Inflammatory macrophage (primary cell): ENCODE results near the gene GALNT9.
"Not testable (repeated sequence)": the region's sequence is repeated elsewhere in the genome, so short reads cannot be mapped to it uniquely, and the experiment has no call there.

Experiments
- DNase-seq, 2 donors: peaks; one replicate each; pipeline ENCODE4 v3.0.0-alpha.2; 2020 to 2022

GALNT9 gene

DNA sequence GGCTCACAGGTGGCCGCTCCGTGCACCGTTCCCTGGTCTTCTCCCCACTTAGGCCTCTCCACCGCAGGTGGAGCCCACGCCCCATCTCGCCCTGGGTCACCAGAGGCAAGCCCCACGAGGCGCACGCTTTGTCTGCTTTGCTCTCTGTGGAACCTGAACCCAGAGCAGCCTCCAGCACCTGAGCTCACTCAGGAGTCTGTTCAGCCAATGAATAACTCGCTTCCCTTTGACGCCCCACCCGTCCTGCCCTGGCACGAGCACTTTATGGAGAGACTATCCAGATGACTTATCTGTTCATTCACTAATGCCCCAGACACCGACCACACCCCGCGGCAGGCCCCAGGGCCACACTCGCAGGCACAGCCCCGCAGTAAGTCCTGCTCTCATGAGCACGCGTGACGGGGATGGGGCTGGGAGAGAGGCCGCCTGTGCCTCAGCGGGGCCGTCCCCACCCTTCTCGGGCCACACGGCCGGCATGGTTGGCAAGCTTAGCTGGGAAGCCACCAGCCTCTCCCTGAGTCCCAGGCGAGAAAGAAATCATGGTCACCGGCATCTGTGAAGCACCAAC is 100.1 kb downstream of the GALNT9 start:
- no peak for DNase-seq

DNA sequence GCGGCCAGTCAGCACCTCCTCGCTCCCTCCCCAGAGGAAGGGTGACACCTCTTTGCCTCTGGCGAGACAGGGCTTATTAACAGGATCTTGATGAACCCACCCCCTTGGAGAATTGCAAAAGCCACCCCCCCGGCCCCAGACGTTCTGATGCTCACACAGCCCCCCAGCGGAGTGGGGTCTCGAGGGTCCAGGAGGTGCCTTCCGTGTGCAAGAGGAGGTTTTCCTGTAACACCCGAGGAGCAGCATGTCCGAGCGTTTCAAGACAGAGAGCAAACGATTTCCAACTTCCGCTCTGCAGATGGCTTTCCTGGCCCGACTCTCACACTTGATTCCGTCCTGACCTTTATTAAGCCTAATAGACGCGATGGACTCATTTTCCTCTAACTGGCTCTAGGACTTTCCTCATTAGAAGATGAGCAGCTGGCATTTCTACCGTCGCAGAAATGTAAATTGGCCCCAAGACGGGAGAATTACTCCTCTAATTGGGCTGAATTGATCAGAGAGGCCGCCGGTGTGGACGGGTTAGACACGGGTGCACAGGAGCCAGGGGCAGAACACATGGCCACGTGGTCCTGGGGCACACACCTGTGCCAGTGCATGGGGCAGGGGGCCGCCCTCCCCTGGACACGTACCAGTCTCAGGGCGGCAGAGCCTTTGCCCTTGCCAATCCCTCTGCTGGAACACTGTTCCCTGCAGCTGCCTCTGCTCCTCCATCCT is 100.8 kb downstream of the GALNT9 start:
- no peak for DNase-seq

DNA sequence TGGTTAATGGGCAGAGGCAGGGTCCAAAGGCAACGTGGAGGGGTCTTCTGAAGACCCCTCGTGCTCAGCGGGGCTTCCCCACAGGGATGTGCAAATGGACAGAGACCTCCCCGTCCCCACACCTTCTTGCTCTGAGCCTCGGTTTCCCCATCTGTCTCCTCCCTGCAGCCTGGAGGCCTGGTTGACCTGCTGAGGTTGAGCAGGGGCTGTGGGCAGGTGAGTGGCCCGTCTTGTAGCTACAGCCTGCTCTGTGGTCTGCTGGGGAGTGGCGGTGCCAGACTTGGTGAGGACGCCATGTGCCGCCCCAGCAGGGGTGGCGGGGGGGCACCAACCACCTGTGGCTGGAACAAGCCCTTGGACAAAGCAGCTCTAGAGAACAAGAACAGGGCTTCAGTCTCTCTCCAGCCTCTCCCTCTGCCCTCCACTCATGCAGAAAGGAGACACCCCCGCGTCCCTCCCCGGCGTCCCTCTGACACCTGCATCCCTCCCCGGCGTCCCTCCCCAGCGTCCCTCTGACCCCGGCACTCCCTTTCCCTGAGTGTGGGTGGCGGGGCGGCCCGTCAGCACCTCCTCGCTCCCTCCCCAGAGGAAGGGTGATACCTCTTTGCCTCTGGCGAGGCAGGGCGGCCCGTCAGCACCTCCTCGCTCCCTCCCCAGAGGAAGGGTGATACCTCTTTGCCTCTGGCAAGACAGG is 101.5 kb downstream of the GALNT9 start:
- no peak for DNase-seq

DNA sequence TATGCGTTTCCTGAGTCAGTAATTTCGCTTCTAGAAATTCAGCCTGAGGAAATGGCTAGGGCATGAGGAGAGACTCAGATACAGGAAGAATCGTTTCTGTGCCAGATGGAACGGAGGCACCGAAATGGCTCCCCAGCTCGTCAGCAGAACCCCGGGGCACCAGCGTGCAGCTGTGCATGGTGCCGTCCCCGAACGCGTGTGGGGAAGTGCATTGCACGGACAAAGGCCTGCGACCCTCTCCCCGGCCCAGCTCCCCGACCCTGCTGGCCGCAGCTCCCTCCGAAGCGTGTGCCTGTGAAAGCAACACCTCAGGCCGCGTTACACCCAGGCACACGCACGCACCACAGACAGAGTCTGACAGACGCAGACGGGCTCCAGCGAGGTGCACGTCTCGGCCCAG is 102.3 kb downstream of the GALNT9 start:
- no peak for DNase-seq

DNA sequence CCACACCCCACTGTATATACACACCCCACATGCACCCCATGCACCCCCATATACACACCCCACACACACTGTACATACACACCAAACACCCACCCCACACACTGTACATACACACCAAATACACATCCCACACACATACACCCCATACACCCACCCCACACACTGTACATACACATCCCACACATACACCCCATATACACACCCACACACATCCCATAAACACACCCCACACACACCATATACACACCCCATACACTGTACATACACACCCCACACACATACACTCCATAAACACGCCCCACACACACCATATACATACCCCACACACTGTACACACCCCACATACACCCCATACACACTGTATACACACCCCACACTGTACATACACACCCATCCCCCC is 102.8 kb downstream of the GALNT9 start:
- DNase-seq = no peak

DNA sequence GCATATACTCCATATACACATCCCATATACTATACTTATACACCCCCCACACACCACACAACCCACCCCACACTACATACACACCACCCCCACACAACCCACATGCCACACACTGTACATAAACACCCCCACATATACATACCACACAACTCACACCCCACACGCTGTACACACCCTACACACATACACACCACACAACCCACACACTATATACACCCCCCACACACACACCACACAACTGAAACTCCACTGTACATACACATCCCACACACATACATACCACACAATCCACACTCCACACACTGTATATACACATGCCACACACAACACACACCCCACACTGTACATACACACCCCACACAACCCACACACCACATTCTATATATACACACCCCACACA is 104.2 kb downstream of the GALNT9 start:
- no peak for DNase-seq

DNA sequence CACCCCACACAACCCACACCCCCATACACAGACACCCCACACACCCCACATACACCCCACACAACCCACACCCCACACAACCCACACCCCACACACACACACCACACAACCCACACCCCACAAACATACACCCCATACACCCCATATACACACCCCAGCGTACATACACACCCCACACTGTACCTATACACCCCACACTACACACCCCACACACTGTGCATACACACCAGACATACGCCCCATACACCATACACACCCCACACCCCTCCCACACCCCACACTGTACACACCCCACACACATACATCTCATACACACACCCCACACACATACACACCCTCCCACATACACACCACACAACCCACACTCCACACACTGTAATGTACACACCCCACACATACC is 104.9 kb downstream of the GALNT9 start:
- DNase-seq = no peak

DNA sequence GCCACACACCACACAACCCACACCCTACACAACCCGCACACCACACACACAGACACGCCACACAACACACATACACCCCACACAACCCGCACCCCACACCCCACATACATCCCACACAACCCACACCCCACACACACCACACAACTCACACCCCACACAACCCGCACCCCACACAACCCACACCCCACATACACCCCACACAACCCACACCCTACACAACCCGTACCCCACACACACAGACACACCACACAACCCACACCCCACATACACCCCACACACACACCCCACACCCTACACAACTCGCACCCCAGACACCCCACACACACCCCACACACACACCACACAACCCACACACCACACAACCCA is 106.6 kb downstream of the GALNT9 start:
- no peak for DNase-seq

DNA sequence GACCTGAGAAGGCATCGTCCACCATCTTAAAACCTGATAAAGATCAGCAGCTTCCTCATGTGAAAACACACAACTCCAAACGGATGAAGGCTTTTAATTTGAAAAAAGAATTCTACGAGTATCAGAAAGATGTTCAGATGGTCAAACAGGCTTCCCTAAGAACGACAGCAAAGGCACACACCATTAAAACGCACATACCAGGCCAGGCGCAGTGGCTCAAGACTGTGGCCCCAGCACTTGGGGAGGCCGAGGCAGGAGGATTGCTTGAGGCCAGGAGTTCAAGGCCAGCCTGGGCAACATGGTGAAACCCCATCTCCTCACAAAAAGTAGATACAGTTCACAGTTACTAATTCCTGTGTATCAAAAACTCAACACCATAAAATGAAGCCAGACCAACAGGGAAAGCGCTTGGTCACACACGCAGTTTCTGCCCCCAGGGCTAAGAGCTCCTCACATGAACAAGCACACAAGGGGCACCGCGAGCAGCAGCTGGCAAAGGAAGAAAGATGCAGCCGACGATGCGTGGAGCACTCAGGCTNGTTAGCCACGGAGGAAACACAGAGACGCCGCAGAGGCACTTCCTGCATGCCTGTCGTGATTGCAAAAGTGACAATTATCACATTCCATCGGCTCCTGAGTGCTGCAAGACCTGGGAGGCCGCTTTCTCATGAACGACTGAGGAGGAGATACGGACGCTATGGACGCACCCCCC is 107.1 kb downstream of the GALNT9 start:
- peak; percentile 39 to 43 for DNase-seq

DNA sequence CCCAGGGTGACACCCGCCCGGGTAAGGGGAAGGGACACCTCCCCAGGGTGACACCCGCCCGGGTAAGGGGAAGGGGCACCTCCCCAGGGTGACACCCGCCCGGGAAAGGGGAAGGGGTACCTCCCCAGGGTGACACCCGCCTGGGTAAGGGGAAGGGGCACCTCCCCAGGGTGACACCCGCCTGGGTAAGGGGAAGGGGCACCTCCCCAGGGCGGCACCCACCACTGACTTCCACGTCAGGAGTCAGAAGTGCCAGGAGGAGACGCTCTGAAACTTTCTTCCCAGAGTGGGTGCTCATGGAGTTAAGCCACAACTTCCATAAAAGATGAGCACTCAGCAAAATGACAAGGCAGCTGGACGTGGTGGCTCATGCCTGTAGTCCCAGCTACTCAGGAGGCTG is 109.6 kb downstream of the GALNT9 start:
- not testable (repeated sequence) for DNase-seq

DNA sequence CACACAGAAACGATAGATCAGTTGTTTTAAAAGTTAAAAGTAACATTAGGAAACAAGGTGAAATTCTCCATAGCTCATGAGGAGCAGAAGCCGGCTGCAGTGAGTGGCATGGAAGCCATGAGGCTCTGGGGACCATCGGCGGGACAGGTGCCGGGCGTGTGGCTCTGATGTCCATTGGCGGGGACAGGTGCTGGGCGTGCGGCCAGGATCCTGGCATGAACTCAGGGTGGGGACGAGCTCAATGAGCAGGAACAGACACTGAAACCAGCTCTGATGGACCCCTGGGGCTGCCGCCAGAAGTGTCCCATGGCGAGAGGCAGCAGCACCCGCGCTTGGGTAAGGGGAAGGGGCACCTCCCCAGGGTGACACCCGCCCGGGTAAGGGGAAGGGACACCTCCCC is 110.1 kb downstream of the GALNT9 start:
- no peak for DNase-seq

DNA sequence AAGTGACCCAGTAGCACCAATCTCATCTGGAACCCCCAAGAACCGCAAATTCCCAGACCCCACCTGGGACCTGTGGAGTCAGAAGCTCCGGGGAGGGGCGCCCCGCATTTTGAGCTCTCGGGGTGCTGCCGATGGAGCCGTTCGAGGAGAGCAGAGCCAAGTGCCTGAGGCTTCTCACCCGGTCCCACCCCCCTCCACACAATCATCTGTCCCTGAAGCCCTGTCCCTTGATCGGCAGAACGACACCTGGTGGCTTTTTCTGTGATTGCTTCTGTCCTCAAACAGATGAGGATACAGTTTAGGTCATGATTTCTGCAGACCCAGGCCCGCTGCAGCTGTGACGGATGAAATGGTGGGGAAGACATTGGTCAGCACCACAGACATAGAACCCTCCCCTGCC is 110.5 kb downstream of the GALNT9 start:
- DNase-seq = peak in 1 of 2 donors; percentile 31

DNA sequence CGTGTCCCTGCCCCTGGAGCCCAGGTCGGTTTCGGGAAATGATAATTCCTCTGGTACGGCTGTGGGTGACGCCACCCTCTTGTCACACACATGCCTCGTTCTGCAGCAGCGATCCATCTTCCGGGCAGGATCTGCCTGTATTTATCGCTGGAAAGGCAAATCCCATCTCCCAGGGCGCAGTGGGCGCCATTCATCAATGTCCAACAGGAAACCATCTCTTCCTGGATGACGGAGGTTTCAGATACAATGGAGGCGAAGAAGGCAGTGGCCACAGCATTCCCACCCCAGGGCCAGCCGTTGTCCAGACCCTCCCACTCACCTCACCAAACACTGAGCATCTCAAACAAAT is 110.9 kb downstream of the GALNT9 start:
- no peak for DNase-seq

DNA sequence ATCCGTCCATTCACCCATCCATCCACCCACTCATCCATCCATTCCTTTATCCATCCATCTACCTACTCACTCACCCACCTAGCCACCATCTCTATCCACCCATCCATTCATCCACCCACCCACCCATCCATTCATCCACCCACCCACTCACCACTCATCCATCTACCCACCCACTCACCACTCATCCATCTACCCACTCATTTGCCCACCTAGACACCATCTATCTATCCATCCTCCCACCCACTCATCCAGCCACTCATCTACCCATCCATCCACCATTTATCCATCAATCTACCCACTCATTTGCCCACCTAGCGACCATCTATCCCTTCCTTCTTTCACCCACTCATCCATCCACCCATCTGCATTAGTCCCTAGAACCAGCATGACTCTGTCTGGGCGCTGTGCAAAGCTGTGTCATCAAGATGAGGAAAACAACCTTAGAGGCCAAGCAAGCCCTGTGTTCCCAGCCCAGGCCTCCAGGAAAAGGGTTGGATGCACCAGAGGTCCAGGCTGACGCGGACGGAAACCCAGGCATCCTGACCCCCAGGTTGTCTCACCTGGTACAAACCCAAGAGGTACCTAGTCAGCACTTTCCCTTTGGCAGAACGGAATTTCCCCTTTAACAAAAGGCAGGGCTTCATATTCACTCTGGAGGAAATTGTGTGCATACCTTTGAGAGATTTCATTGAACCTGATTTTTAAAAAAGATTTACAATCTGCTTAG is 111.4 kb downstream of the GALNT9 start:
- DNase-seq = no peak

DNA sequence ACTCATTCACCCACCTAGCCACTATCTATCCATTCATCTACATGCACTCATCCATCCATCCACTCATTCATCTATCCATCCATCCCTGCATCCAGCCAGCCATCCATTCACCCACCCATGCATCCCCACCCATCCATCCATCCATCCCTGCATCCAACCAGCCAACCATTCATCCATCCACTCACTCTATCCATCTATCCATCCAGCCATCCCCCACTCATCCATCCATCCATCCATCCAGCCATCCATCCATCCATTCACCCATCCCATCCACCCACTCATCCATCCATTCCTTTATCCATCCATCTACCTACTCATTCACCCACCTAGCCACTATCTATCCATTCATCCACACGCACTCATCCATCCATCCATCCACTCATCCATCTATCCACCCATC is 112.0 kb downstream of the GALNT9 start:
- no peak for DNase-seq

DNA sequence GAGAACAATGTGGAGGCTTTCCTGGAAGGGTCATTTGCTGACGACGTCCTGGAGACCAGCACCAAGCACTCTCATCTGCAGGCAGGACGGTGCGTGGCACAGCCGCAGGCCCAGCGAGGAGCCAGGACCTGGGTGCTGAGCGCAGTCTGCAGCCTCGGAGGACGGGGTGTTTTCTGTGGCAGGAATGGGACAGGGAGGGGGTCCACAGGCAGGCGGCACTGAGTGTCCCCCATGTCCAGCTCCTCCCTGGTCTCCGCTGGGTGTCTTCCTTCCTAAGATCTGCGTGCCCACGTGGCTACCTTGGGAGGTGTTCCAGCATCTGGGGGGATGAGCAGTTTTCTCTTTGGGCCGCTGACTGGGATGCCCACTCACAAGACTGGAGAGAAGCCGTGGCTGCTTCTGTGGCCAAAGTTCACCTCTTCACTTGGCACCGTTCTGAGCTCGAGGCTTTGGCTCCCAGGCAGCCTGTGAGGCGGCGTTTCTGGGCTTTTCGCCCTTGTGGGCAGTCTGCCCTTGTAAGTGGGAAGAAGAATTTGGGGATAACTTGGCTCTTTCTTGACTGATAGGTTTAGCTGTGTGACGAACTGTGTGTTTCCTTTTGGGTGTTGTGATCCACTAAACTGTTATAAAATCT is 112.9 kb downstream of the GALNT9 start:
- DNase-seq = no peak

DNA sequence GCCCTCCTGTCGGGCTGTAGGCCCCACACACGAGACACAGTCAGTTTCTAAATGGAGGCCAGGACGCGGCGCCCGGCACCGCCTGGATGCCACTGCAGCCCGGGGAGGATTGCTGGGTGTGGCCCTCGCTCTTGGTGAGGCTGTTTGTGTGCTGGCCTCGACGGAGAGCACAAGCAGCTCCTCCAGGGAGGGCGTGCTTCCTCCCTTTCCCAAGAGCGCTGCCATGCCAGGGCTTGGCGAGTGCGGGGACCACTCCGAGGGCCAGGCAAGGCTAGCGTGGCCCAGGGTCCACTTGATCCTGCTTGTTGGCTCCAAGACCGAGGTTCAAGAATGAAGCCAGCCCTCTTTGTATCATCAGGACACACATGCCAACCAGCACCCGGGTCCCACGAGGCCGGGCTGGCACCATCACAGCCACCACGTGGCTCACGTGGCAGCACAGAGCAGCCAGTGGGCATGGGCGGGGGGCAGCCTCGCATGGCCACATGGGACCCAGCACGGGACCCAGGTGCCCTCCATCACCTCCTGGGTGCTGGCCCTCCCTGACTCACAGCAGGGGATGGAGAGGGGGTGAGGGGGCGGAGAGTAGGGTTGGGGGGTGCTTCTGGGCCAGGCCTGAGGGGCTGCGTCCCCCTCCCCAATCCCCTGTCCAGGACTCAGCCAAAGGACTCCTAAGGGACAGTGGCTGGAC is 113.9 kb downstream of the GALNT9 start:
- no peak for DNase-seq

DNA sequence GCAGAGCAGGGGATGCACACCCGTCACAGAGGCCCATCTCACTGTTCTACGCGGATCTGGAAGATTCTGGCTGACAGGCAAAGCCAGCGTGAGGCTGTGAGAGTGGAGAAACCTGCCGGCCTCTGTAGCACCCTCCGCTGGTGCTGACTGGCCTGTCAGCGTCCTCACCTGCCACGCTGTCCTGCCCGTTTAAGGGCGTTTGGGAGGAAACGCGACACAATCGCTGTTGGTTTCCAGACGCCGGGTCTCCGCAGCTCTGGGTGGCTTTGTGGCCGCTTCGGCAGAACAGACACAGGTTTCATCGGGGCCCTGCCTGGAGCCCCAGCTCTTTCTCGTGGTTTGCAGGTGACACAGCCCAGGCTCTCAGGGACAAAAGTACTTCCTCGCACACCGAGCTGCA is 114.5 kb downstream of the GALNT9 start:
- DNase-seq = no peak

DNA sequence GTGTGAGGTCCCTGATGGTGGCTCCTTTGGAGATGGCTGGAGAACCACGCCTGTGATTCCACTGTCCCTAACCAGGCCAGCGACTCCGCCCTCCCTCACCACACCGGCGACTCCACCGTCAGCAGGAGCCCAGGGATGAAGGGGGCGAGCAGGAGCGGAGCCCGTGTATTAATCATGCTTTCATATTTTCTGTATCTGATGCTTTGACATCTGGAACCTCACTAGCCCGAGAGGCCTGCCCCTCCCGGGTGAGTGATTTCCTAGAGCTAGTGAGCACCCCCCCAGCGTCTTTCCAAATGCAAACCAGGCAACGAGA is 115.3 kb downstream of the GALNT9 start:
- no peak for DNase-seq

DNA sequence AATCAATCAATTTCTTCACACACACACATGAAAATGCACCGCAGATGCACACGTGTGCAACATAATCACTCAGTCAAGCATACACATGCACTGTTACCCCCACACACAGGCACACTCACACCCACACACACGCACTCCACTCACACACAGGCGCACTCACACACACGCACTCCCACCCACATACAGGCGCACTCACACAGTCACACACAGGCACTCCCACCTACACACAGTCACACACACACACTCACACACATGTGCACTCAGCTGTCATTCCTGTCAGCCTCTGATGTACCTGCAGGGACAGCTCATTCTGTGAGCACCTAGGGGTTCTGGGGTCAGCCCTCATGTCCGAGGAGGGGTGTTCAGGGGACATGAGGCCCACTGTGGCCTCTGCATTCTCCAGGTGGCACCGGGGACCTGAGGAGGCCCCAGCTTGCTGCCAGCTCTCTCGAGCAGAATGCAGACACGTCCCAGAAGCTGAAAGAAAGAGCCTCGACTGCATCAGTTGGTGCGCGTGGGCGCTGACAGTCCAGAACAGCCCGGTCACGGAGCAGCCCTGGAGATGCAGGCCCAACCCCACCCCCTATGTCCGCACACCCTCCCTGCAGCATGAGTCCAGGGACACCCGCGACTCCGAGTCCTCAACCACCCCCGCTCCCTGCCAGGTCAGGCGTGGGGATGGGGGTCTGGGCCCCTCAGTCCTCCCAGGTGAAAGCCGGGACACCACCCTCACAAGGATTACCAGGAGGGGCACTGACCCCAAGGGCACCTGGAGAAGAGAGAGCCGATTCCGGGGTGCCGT is 115.8 kb downstream of the GALNT9 start:
- no peak for DNase-seq

DNA sequence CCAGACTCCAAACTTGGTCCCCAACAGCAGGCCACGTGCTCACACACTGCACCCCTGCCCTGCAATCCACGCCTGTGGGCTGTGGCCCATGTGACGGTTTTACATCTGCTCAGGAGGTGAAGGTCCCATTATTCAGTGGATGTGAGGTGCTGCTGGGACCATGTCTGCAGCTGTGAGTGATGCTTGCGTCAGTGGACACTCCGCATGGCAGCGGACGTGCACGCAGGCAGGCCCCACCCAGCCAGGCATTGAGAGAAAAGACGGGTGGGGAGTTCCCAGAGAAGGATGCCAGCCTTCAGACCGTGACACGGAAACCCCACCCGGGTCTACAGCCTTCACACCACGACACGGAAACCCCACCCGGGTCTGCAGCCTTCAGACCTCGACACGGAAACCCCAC is 117.6 kb downstream of the GALNT9 start:
- DNase-seq = no peak
